Vagina (tissue), 2 donors: ENCODE results near the gene NTSR1.

ENCODE experiments used
- POLR2AphosphoS5 ChIP-seq, 2 donors: sonication (generic); formaldehyde crosslinking; IDR thresholded peaks; one replicate each; pipeline ENCODE4 v1.9.0; 2017; ENCODE audit warnings: antibody characterized with exemption in 2 of 2, mild to moderate bottlenecking in 2 of 2, low read depth in 1 of 2; ENCODE audit not compliant: insufficient read depth in 1 of 2
- TF ChIP-seq, protein P1 (sequence below), 3 experiments: fragments of 450-650 bp in 2 of 3; fragments of 200-600 bp in 1 of 3; sonication (generic) in 1 of 3; IDR thresholded peaks; one replicate each; pipeline ENCODE4 v1.5.1; 2017 to 2019; ENCODE audit warnings: antibody characterized with exemption in 3 of 3, mild to moderate bottlenecking in 2 of 3, moderate library complexity in 2 of 3

DNA sequence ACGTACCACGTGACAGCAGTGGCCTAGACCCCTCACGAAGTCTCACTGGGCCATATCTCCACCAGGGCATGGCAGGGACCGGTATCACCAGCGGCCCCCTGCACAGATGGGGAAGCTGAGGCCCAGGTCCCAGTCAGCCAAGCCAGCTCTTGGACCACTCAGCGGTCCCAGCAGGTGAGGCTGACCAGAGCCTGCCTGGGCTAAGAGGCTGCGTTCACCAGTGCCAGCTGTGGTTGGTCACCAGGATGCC lies 85.0 kb downstream of the NTSR1 start:
- TF ChIP-seq, protein P1, sequence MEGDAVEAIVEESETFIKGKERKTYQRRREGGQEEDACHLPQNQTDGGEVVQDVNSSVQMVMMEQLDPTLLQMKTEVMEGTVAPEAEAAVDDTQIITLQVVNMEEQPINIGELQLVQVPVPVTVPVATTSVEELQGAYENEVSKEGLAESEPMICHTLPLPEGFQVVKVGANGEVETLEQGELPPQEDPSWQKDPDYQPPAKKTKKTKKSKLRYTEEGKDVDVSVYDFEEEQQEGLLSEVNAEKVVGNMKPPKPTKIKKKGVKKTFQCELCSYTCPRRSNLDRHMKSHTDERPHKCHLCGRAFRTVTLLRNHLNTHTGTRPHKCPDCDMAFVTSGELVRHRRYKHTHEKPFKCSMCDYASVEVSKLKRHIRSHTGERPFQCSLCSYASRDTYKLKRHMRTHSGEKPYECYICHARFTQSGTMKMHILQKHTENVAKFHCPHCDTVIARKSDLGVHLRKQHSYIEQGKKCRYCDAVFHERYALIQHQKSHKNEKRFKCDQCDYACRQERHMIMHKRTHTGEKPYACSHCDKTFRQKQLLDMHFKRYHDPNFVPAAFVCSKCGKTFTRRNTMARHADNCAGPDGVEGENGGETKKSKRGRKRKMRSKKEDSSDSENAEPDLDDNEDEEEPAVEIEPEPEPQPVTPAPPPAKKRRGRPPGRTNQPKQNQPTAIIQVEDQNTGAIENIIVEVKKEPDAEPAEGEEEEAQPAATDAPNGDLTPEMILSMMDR (IDR thresholded peaks at IDR 0.05), result no peak
- no peak for TF ChIP-seq POLR2AphosphoS5 (IDR thresholded peaks at IDR 0.05; ENCODE audit: insufficient read depth in 1 of 2, low read depth in 1 of 2)
